Activated CD4-positive, alpha-beta T cell treated with anti-CD3 and anti-CD28 coated beads for 4 hours (primary cell): Measurements from ENCODE around the gene C1orf21.

Source experiments
- DNase-seq, 2 donors: peaks; one replicate each; pipeline ENCODE4 v3.0.0-alpha.2; 2020

The C1orf21 gene

GRCh38 chr1:184492536-184492935 is 105.7 kb downstream of the C1orf21 start:
- no peak for DNase-seq

- DNase-seq, result no peak
Measured at GRCh38 chr1:184493987-184494388, 107.2 kb downstream of the C1orf21 start.

- no peak for DNase-seq
Measured at GRCh38 chr1:184494929-184495328, 108.1 kb downstream of the C1orf21 start.

- no peak for DNase-seq
Measured at GRCh38 chr1:184497959-184498723, 111.3 kb downstream of the C1orf21 start.

GRCh38 chr1:184499616-184500015 is 112.8 kb downstream of the C1orf21 start:
- no peak for DNase-seq

GRCh38 chr1:184502161-184502560 is 115.3 kb downstream of the C1orf21 start:
- DNase-seq, result no peak

GRCh38 chr1:184503221-184503749 is 116.5 kb downstream of the C1orf21 start:
- DNase-seq, result no peak

- no peak for DNase-seq
Measured at GRCh38 chr1:184504040-184504954, 117.5 kb downstream of the C1orf21 start.

- no peak for DNase-seq
Measured at GRCh38 chr1:184504955-184505338, 118.1 kb downstream of the C1orf21 start.

- DNase-seq, result no peak
Measured at GRCh38 chr1:184506481-184506880, 119.7 kb downstream of the C1orf21 start.

- no peak for DNase-seq
Measured at GRCh38 chr1:184507165-184507564, 120.3 kb downstream of the C1orf21 start.

GRCh38 chr1:184507604-184508280 is 120.9 kb downstream of the C1orf21 start:
- DNase-seq, result no peak

- no peak for DNase-seq
Measured at GRCh38 chr1:184509105-184509504, 122.3 kb downstream of the C1orf21 start.

- no peak for DNase-seq
Measured at GRCh38 chr1:184510110-184510509, 123.3 kb downstream of the C1orf21 start.

GRCh38 chr1:184512724-184513123 is 125.9 kb downstream of the C1orf21 start:
- DNase-seq, result no peak

GRCh38 chr1:184513421-184513820 is 126.6 kb downstream of the C1orf21 start:
- no peak for DNase-seq

GRCh38 chr1:184513966-184514365 is 127.1 kb downstream of the C1orf21 start:
- no peak for DNase-seq

GRCh38 chr1:184514447-184514846 is 127.6 kb downstream of the C1orf21 start:
- DNase-seq, result no peak

- DNase-seq, result no peak
Measured at GRCh38 chr1:184517130-184517529, 130.3 kb downstream of the C1orf21 start.

- DNase-seq, result no peak
Measured at GRCh38 chr1:184518736-184519357, 132.0 kb downstream of the C1orf21 start.

GRCh38 chr1:184520336-184520735 is 133.5 kb downstream of the C1orf21 start:
- no peak for DNase-seq

GRCh38 chr1:184524248-184524647 is 137.4 kb downstream of the C1orf21 start:
- no peak for DNase-seq

- DNase-seq, result no peak
Measured at GRCh38 chr1:184527402-184527801, 140.6 kb downstream of the C1orf21 start.
